NOMO-1 (cell line): ENCODE data around the gene TXNDC2.
"Not testable (repeated sequence)": the region's sequence is repeated elsewhere in the genome, so short reads cannot be mapped to it uniquely, and the experiment has no call there.

Experiments used
- DNase-seq, 2 experiments: peaks; one replicate each; lab custom pipeline; 2025; ENCODE audit not compliant: unreplicated experiment in 2 of 2; lab: John Stamatoyannopoulos, UW

Gene TXNDC2

GRCh38 chr18:9885170-9886004 lies at the start of gene TXNDC2:
Gene TXNDC2, plus strand, starts transcription at chr18:9885973. Its CDS starts 708 bp downstream, at chr18:9886681.
- no peak for DNase-seq

GRCh38 chr18:9838144-9838877 lies 47.5 kb upstream of the TXNDC2 start:
- no peak for DNase-seq

GRCh38 chr18:9839211-9839610 lies 46.6 kb upstream of the TXNDC2 start:
- DNase-seq: no peak

GRCh38 chr18:9839853-9840252 lies 45.9 kb upstream of the TXNDC2 start:
- no peak for DNase-seq

- DNase-seq: no peak
These were observed 44.0 kb upstream of the TXNDC2 start for GRCh38 chr18:9841752-9842151.

GRCh38 chr18:9842448-9842847 lies 43.3 kb upstream of the TXNDC2 start:
- no peak for DNase-seq

- no peak for DNase-seq
These were observed 40.5 kb upstream of the TXNDC2 start for GRCh38 chr18:9845256-9845655.

- DNase-seq: no peak
These were observed 39.4 kb upstream of the TXNDC2 start for GRCh38 chr18:9846162-9846925.

- no peak for DNase-seq
These were observed 37.4 kb upstream of the TXNDC2 start for GRCh38 chr18:9848170-9848879.

GRCh38 chr18:9849407-9850283 lies 36.1 kb upstream of the TXNDC2 start:
- peak in 1 of 2 experiments; percentile 51 for DNase-seq

- no peak for DNase-seq
These were observed 35.5 kb upstream of the TXNDC2 start for GRCh38 chr18:9850309-9850708.

GRCh38 chr18:9851511-9851910 lies 34.3 kb upstream of the TXNDC2 start:
- DNase-seq: peak in 1 of 2 experiments; percentile 60

GRCh38 chr18:9852266-9853081 lies 33.3 kb upstream of the TXNDC2 start:
- DNase-seq: no peak

- no peak for DNase-seq
These were observed 30.7 kb upstream of the TXNDC2 start for GRCh38 chr18:9854801-9855676.

GRCh38 chr18:9855681-9856080 lies 30.1 kb upstream of the TXNDC2 start:
- no peak for DNase-seq

GRCh38 chr18:9856092-9856491 lies 29.7 kb upstream of the TXNDC2 start:
- peak in 1 of 2 experiments; percentile 60 for DNase-seq

GRCh38 chr18:9857479-9857998 lies 28.2 kb upstream of the TXNDC2 start:
- not testable (repeated sequence) for DNase-seq

- no peak for DNase-seq
These were observed 27.1 kb upstream of the TXNDC2 start for GRCh38 chr18:9858642-9859041.
